ENCODE results near the gene SSNA1. TPM values are rescaled to one million over a fixed set of nuclear protein-coding genes. Genes with fewer than 3 reads are reported as not detected.

The SSNA1 gene
- total RNA-seq, 2 experiments from 2014 or later = 53.3 to 58.4 TPM

DNA sequence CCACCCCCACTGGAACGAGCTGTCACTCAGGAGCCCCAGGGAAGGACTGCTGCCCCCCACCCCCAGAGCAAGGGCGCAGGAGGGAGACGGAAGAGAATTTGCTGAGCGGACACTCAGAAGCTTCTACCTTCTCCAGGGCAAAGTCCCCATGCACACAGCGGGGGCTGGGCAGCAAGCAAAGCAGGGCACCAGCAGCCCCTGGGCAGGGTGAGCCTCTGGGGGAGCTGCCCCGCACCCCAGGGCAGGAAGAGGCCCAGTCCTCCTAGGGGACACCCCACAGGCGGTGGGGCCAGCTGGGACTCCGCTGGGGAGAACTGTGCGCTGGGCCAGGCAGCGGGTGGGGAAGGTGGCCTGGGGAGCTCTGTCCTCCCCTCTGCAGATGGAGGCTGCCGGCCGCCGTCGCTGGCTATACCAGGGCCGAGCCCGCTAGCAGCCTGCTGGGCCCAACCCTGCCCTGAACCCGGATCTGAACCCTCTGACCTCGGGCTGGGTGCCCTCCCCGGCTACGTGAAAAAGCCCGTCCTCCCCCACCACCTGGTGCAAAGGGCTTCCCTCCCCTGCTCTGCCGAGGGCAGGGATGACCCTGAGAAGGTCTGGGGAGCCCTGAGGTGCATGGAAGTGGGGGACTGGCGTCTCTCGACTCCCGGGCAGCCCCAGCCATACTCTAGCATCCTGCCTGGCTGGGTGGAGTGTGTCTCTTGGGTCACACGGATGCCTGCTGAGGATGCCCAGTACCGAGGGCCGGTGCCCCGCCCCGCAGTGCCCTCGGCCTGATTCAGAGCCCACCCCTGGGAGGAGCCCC is 41.6 kb downstream of the SSNA1 start:
- peaks cover 9% of the 10 kb centered on the region for H3K27me3 Mint-ChIP-seq
- ChIA-PET POLR2A (interaction anchor here (2.3 kb wide), 1 partner anchor 10 kb away, joined by 8 read pairs; the partner anchor contains the start of gene TUBB4B), CTCF (interaction anchor here (1.1 to 1.2 kb wide), 2 partner anchors 53 to 184 kb away, joined by 3 read pairs; partner anchors contain the start of gene NPDC1)
- no peak for ATAC-seq
- H3K36me3 Mint-ChIP-seq (ENCODE audit: low read depth) = no peaks in the 10 kb centered on the region
- DNase-seq = no peak
- H3K4me3 Mint-ChIP-seq = no peak overlapping the region
- H3K27ac Mint-ChIP-seq = no peak overlapping the region
- intact Hi-C loops (cut with micrococcal nuclease) = loop anchor here (5.0 kb wide), 1 partner anchor 108 kb away; no protein-coding TSS in a partner anchor
- TF ChIP-seq, protein P1, sequence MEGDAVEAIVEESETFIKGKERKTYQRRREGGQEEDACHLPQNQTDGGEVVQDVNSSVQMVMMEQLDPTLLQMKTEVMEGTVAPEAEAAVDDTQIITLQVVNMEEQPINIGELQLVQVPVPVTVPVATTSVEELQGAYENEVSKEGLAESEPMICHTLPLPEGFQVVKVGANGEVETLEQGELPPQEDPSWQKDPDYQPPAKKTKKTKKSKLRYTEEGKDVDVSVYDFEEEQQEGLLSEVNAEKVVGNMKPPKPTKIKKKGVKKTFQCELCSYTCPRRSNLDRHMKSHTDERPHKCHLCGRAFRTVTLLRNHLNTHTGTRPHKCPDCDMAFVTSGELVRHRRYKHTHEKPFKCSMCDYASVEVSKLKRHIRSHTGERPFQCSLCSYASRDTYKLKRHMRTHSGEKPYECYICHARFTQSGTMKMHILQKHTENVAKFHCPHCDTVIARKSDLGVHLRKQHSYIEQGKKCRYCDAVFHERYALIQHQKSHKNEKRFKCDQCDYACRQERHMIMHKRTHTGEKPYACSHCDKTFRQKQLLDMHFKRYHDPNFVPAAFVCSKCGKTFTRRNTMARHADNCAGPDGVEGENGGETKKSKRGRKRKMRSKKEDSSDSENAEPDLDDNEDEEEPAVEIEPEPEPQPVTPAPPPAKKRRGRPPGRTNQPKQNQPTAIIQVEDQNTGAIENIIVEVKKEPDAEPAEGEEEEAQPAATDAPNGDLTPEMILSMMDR (IDR thresholded peaks at IDR 0.05) = no peak
- no peaks in the 10 kb centered on the region for H3K9me3 Mint-ChIP-seq
- H3K4me1 Mint-ChIP-seq (ENCODE audit: low read depth) = peaks cover 3% of the 10 kb centered on the region

DNA sequence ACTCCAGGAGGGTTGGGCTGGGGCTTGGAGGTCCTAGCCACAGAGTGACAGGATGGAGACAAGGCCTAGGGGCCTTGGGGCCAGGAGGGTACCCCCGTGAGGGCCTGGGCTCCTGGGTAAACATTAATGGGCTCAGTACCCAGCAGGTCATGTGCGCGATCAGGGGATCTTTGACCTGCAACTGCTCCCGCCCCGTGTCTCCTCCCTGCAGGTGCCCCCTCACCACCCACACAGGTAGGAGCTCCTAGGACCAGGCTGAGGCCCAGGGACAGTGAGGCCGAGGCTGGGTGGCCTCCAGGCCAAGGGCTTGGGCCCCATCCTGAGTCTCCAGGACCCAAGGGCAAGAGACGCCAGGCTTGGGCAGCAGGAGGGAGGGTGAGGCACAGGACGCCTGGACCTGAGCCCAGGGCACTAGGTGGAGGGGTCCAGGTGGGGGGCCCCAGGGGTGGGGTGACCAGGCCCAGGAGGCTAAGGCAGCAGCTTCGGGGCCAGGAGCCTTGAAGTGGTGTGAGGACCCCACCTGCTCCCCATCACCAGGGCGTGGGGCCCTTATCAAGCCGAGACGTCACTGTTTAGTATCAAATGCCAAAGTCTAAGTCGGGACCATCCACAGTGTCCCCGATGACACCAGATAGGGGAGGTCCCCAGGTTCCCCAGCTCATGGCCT is 42.4 kb downstream of the SSNA1 start, which contains the start of gene SLC34A3:
TSS of gene SLC34A3 (plus strand) at position 197 of the 667 bp plus-strand sequence. CDS start 802 bp downstream, outside the sequence.
- ChIA-PET CTCF (interaction anchor here (0.8 to 1.2 kb wide), 2 partner anchors 30 to 54 kb away, joined by 3 read pairs; partner anchors contain the start of gene TPRN), POLR2A (interaction anchor here (2.3 kb wide), 1 partner anchor 10 kb away, joined by 8 read pairs; the partner anchor contains the start of gene TUBB4B)
- ATAC-seq = no peak
- Mint-ChIP-seq H3K4me1 (ENCODE audit: low read depth) (peaks cover 3% of the 10 kb centered on the region), H3K36me3 (ENCODE audit: low read depth) (no peaks in the 10 kb centered on the region), H3K4me3 (no peak within 1 kb of the TSS), H3K27ac (no peak within 1 kb of the TSS), H3K9me3 (no peaks in the 10 kb centered on the region), H3K27me3 (peaks cover 11% of the 10 kb centered on the region)
- TF ChIP-seq, protein P1 (IDR thresholded peaks at IDR 0.05) = no peak
- intact Hi-C loops (cut with micrococcal nuclease) = no loop called here
- no peak for DNase-seq

DNA sequence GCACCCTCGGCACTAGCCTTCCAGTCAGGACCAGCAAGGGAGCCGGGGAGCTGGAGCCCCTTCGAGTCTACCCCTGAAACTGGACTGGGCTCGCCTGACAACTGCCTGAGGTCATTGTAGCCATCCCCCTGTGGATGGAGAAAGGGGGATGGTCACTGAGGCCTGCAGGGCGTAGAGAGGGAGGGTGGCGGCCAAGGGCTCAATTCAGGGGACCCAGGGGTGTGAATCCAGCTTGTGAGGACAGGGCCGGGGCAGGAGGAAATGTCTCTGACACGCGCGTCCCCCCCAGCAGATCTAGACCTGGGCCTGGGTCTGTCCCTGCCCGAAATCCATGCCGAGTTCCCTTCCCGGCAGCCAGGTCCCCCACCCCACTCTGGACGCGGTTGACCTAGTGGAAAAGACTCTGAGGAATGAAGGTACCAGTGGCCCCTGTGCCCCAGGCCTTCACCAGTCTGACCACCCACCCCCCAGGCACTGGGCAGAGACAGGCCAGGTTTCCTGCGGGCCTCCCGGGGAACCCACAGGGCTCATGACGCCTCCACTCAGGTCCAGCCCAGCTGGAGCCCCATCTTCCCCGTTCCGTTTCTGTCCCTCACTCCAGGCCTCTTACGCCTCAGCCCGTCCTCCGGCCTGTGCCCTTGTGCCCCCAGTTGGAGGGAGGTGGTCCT is 43.0 kb downstream of the SSNA1 start:
- Mint-ChIP-seq H3K27me3 (peaks cover 11% of the 10 kb centered on the region), H3K9me3 (no peaks in the 10 kb centered on the region), H3K4me1 (ENCODE audit: low read depth) (peaks cover 3% of the 10 kb centered on the region), H3K36me3 (ENCODE audit: low read depth) (no peaks in the 10 kb centered on the region), H3K4me3 (no peak overlapping the region), H3K27ac (no peak overlapping the region)
- POLR2A ChIA-PET = interaction anchor here (2.3 kb wide), 1 partner anchor 9 kb away, joined by 8 read pairs; the partner anchor contains the start of gene TUBB4B
- ATAC-seq = no peak
- intact Hi-C loops (cut with micrococcal nuclease) = no loop called here
- TF ChIP-seq, protein P1 (IDR thresholded peaks at IDR 0.05) = no peak
- CTCF ChIA-PET = interaction anchor here (0.8 kb wide), 1 partner anchor 31 kb away, joined by 3 read pairs; the partner anchor contains the start of gene TPRN
- DNase-seq = no peak

DNA sequence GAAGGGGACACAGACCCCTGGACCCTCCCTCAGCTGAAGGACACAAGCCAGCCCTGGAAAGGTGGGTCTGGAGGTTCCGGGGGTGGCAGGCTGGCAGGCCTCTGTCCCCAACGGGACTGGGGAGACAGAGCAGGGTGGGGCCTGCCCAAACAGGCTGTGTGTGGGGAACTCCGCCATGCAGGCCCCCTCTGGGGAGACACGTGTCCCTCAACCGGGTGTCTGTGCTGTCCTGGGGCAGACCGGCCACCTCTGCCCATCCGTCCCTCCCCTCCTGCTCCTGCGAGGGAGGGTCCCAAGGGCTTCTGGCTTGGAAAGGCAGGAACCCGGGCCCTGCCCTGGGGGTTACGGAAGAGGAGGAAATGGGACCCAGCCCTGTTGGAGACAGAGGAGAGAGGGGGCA is 43.6 kb downstream of the SSNA1 start:
- H3K27ac Mint-ChIP-seq = no peak overlapping the region
- TF ChIP-seq, protein P1 (IDR thresholded peaks at IDR 0.05) = no peak
- no peak for ATAC-seq
- H3K4me3 Mint-ChIP-seq = no peak overlapping the region
- intact Hi-C loops (cut with micrococcal nuclease) = no loop called here
- CTCF ChIA-PET = no interaction called here
- no peaks in the 10 kb centered on the region for H3K36me3 Mint-ChIP-seq (ENCODE audit: low read depth)
- POLR2A ChIA-PET = no interaction called here
- H3K4me1 Mint-ChIP-seq (ENCODE audit: low read depth) = peaks cover 6% of the 10 kb centered on the region
- peaks cover 11% of the 10 kb centered on the region for H3K27me3 Mint-ChIP-seq
- H3K9me3 Mint-ChIP-seq = no peaks in the 10 kb centered on the region
- no peak for DNase-seq

All from activated CD8-positive, alpha-beta T cell treated with anti-CD3 and anti-CD28 coated beads for 36 hours (primary cell).